Endothelial cell of umbilical vein (primary cell): ENCODE measurements around the gene RASAL2. TPM values are rescaled to one million over a fixed set of nuclear protein-coding genes. Genes with fewer than 3 reads are reported as not detected.

ENCODE experiments used
- BruUV-seq: library from RNA; stranded (reverse); fragments of 400-500 nt; replicated peaks from 2 replicates; lab custom pipeline; 2021; lab: Mats Ljungman, UMichigan
- CTCF ChIA-PET: fragments of 300-600, 350-600 bp; sonication (Branson Sonifier 250); formaldehyde crosslinking; loops from one replicate; lab custom pipeline; 2021; ENCODE audit warnings: antibody characterized with exemption, inconsistent platforms; lab: Charles Lee
- POLR2A ChIA-PET: fragments of 300-600, 350-600 bp; sonication (Branson Sonifier 250); formaldehyde crosslinking; loops from one replicate; lab custom pipeline; 2021; ENCODE audit warnings: antibody characterized with exemption, inconsistent platforms; lab: Charles Lee
- DNase-seq: peaks from one replicate; pipeline ENCODE4 v3.0.0-alpha.2; 2011; ENCODE audit warnings: low read depth, low spot score
- FAIRE-seq: peaks from 2 replicates; lab custom pipeline; 2011; peaks lifted over from hg19 to GRCh38; lab: Jason Lieb, UNC
- H2AFZ ChIP-seq: 2 replicates; pipeline ENCODE4 v1.6.0; 2012; ENCODE audit warnings: low read depth, low read length, control low read depth, inconsistent platforms
- H3K27ac ChIP-seq: 2 replicates; pipeline ENCODE4 v1.5.1; 2011; ENCODE audit warnings: low read depth, mild to moderate bottlenecking, control low read depth, low read length, moderate library complexity; ENCODE audit not compliant: insufficient read depth
- H3K27me3 ChIP-seq, 2 experiments: 2 replicates each; pipeline versions ENCODE4 v1.6.0 to v1.6.1; 2011; ENCODE audit warnings: low read length in 2 of 2, mixed read lengths in 1 of 2; ENCODE audit not compliant: control insufficient read depth in 2 of 2, insufficient read depth in 2 of 2
- H3K36me3 ChIP-seq, 2 experiments: 2 replicates in 1 of 2; 3 replicates in 1 of 2; pipeline ENCODE4 v1.5.1; 2011; ENCODE audit warnings: low read length in 2 of 2, mild to moderate bottlenecking in 1 of 2, moderate library complexity in 1 of 2; ENCODE audit not compliant: control insufficient read depth in 2 of 2, insufficient read depth in 2 of 2; ENCODE audit errors: extremely low read depth in 1 of 2
- H3K4me1 ChIP-seq: 3 replicates; pipeline ENCODE4 v1.5.1; 2011; ENCODE audit warnings: mild to moderate bottlenecking, low read length; ENCODE audit not compliant: control insufficient read depth, insufficient read depth; ENCODE audit errors: extremely low read depth
- H3K4me2 ChIP-seq: 2 replicates; pipeline ENCODE4 v1.6.1; 2011; ENCODE audit warnings: low read length, control low read depth, mixed read lengths; ENCODE audit not compliant: insufficient read depth
- H3K4me3 ChIP-seq, 3 experiments: fragments of 200-600 bp in 1 of 3; sonication (generic), shearing (Covaris generic) in 1 of 3; replicated peaks in 1 of 3; 2 replicates each; pipeline ENCODE4 v1.5.1; 2011 to 2016; ENCODE audit warnings: control low read depth in 3 of 3, low read length in 3 of 3, mild to moderate bottlenecking in 2 of 3, inconsistent platforms in 1 of 3, low read depth in 1 of 3, moderate library complexity in 1 of 3; ENCODE audit not compliant: insufficient read depth in 1 of 3
- H3K79me2 ChIP-seq: 2 replicates; pipeline ENCODE4 v1.6.0; 2012; ENCODE audit warnings: low read length, inconsistent platforms; ENCODE audit not compliant: control insufficient read depth, insufficient read depth
- H3K9ac ChIP-seq: replicated peaks from 2 replicates; pipeline ENCODE3; 2011; ENCODE audit warnings: low read length, control low read depth; ENCODE audit not compliant: insufficient read depth; ENCODE audit errors: extremely low read depth
- H3K9me1 ChIP-seq: replicated peaks from 3 replicates; pipeline ENCODE4 v1.6.0; 2011; ENCODE audit warnings: mild to moderate bottlenecking, low read length; ENCODE audit not compliant: control insufficient read depth, insufficient read depth; ENCODE audit errors: extremely low read depth
- H3K9me3 ChIP-seq: replicated peaks from 2 replicates; pipeline ENCODE4 v1.5.1; 2012; ENCODE audit warnings: low read length, inconsistent platforms; ENCODE audit not compliant: control insufficient read depth, insufficient read depth
- H4K20me1 ChIP-seq: replicated peaks from 2 replicates; pipeline ENCODE3; 2011; ENCODE audit warnings: mild to moderate bottlenecking, low read length; ENCODE audit not compliant: control insufficient read depth, insufficient read depth; ENCODE audit errors: extremely low read depth
- CTCF ChIP-seq, 2 donors: IDR thresholded peaks; 1 replicate in 1 of 2; 2 replicates in 1 of 2; pipeline ENCODE4 v1.5.1; 2011; ENCODE audit warnings: low read length in 2 of 2, mild to moderate bottlenecking in 2 of 2, moderate library complexity in 2 of 2, control low read depth in 1 of 2, inconsistent platforms in 1 of 2, low read depth in 1 of 2; ENCODE audit not compliant: insufficient read depth in 1 of 2; ENCODE audit errors: extremely low read depth in 1 of 2
- EZH2 ChIP-seq: IDR thresholded peaks from 2 replicates; pipeline ENCODE4 v1.6.1; 2012; ENCODE audit warnings: borderline replicate concordance, low read depth, mild to moderate bottlenecking, moderate library complexity, low read length, inconsistent platforms; ENCODE audit not compliant: severe bottlenecking
- FOS ChIP-seq: IDR thresholded peaks from 2 replicates; pipeline ENCODE4 v1.6.1; 2011; ENCODE audit warnings: mild to moderate bottlenecking, low read length, moderate library complexity, borderline replicate concordance; ENCODE audit not compliant: insufficient read depth
- JUN ChIP-seq: IDR thresholded peaks from 2 replicates; pipeline ENCODE4 v1.6.1; 2011; ENCODE audit warnings: borderline replicate concordance, low read depth; ENCODE audit not compliant: insufficient read length, insufficient read depth
- MAX ChIP-seq: IDR thresholded peaks from 2 replicates; pipeline ENCODE4 v1.6.1; 2011; ENCODE audit not compliant: insufficient read depth, insufficient read length
- MYC ChIP-seq: IDR thresholded peaks from one replicate; pipeline ENCODE4 v1.6.1; 2011; ENCODE audit warnings: mild to moderate bottlenecking, low read depth, low read length
- POLR2A ChIP-seq: IDR thresholded peaks from 2 replicates; pipeline ENCODE4 v1.6.1; 2012; ENCODE audit warnings: low read depth, mild to moderate bottlenecking, control low read depth, low read length
- POLR2AphosphoS5 ChIP-seq: IDR thresholded peaks from 2 replicates; pipeline ENCODE4 v1.6.1; 2012; ENCODE audit warnings: low read depth, mild to moderate bottlenecking, control low read depth, low read length, moderate library complexity; ENCODE audit not compliant: insufficient read depth
- dilution Hi-C: fragments of 300-500 bp; cut with MboI; formaldehyde crosslinking; loops from one replicate; pipeline ENCODE4 v1.15.0; 2019; ENCODE audit warnings: low sequenced_read_pairs; ENCODE audit not compliant: extremely low pct_ligation_motif_present
- intact Hi-C: fragments of 100-400 bp; cut with micrococcal nuclease; formaldehyde crosslinking; loops from one replicate; pipeline ENCODE4 v1.10.0; 2022
- polyA plus RNA-seq, 4 experiments: library from polyadenylated mRNA; depleted of rRNA in 3 of 4; stranded (reverse) in 3 of 4; unstranded in 1 of 4; fragments of >200 nt; gene quantifications; 2 replicates each; pipeline versions ENCODE4 v1.2.1 to v1.2.3, GENCODE V29; 2011 to 2012; ENCODE audit warnings: missing spikeins in 1 of 4
- total RNA-seq: library from RNA; stranded (reverse); gene quantifications from 2 replicates; pipeline ENCODE4 v1.2.3, GENCODE V29; 2021

The RASAL2 gene
- total and polyA plus RNA-seq, 2 donors (not counting 3 experiments of a cell fraction or from before 2014, with no cell fraction given), result 12.5 to 15.5 TPM

GRCh38 chr1:178060789-178061556 lies 32.9 kb upstream of the RASAL2 start:
- Histone ChIP-seq H3K36me3 (no peaks in the 10 kb centered on the region), H3K79me2 (no peaks in the 10 kb centered on the region), H3K4me1 (peaks cover 13% of the 10 kb centered on the region), H3K27ac (no peak overlapping the region), H3K4me3 (no peak overlapping the region), H3K9me3 (no peaks in the 10 kb centered on the region), H3K9me1 (no peaks in the 10 kb centered on the region), H2AFZ (no peak overlapping the region), H3K4me2 (no peak overlapping the region), H3K27me3 (no peaks in the 10 kb centered on the region), H4K20me1 (no peaks in the 10 kb centered on the region), H3K9ac (no peak overlapping the region)
- intact Hi-C loops (no loop called here), dilution Hi-C loops (no loop called here)
- ChIA-PET POLR2A (no interaction called here), CTCF (interaction anchor here (0.7 to 1.5 kb wide), 7 partner anchors 9 to 71 kb away, joined by 3 to 5 read pairs (median 4); no protein-coding TSS in a partner anchor)
- DNase-seq (no peak), FAIRE-seq (no peak)
- no TSS peak for BruUV-seq
- no peak for TF ChIP-seq FOS
- TF ChIP-seq JUN, result no peak
- TF ChIP-seq POLR2A, result no peak
- TF ChIP-seq MYC, result no peak
- no peak for TF ChIP-seq POLR2AphosphoS5
- no peak for TF ChIP-seq EZH2

- dilution Hi-C loops, result no loop called here
- intact Hi-C loops, result no loop called here
- FAIRE-seq (no peak), DNase-seq (no peak)
- TF ChIP-seq MAX (no peak), POLR2AphosphoS5 (no peak), EZH2 (no peak), CTCF (IDR thresholded peaks at IDR 0.05; ENCODE audit: extremely low read depth in 1 of 2, insufficient read depth in 1 of 2, low read depth in 1 of 2, low read length in 2 of 2) (no peak), MYC (no peak)
- Histone ChIP-seq H3K4me2 (no peak overlapping the region), H4K20me1 (no peaks in the 10 kb centered on the region), H3K9ac (no peak overlapping the region), H3K4me1 (peaks cover 9% of the 10 kb centered on the region), H3K27ac (no peak overlapping the region), H3K9me3 (no peaks in the 10 kb centered on the region), H3K4me3 (no peak overlapping the region), H3K9me1 (no peaks in the 10 kb centered on the region), H3K36me3 (no peaks in the 10 kb centered on the region), H3K79me2 (no peaks in the 10 kb centered on the region), H3K27me3 (no peaks in the 10 kb centered on the region), H2AFZ (no peak overlapping the region)
- ChIA-PET CTCF (interaction anchor here (1.0 to 1.5 kb wide), 5 partner anchors 9 to 30 kb away, joined by 3 to 5 read pairs (median 4); no protein-coding TSS in a partner anchor), POLR2A (no interaction called here)
- no TSS peak for BruUV-seq
These were observed 32.3 kb upstream of the RASAL2 start for GRCh38 chr1:178061620-178062019.
